ENCODE measurements around the gene CYS1. TPM values are rescaled to one million over a fixed set of nuclear protein-coding genes. Genes with fewer than 3 reads are reported as not detected.

Gene CYS1
- total and polyA plus RNA-seq, 2 of the 13 experiments (the other 11 are each of a cell fraction or from before 2014, with no cell fraction given): 0.04 TPM; not detected in 1

DNA sequence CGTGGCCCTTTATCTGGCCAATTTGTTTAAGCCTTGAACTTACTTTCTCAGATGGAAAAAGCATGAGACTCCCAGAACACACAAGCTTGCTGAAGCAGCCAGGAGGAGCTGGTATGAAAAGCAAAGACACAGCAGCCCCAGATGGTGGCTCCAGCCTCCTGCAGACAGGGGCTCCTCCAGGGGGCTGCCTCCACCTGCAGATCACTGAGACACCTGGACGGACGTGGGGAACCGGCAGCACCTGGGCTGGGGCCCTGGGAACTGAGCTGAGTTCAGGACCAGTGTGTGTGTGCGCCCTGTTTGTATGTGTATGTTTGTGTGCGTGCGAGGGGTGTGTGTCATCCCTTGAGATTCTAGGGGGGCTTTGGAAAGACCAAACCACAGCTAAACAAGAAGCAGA, 8.6 kb downstream of the CYS1 start:
- Histone ChIP-seq H3K36me3 (replicated peaks in 1 of 2; ENCODE audit: control insufficient read depth in 1 of 2, insufficient read depth in 2 of 2, low read length in 2 of 2) (no peaks in the 10 kb centered on the region), H2AFZ (ENCODE audit: low read length) (no peak overlapping the region), H3K27me3 (ENCODE audit: control insufficient read depth in 1 of 2, insufficient read depth in 2 of 2, low read length in 2 of 2) (peaks cover 8 to 44% of the 10 kb centered on the region in 2 experiments; a peak in 4 of 5 replicates), H3K79me2 (ENCODE audit: insufficient read depth, low read length) (no peaks in the 10 kb centered on the region), H3K4me2 (ENCODE audit: low read depth, low read length) (no peak overlapping the region), H3K4me3 (replicated peaks in 1 of 3; ENCODE audit: insufficient read depth in 1 of 3, low read depth in 2 of 3, low read length in 3 of 3) (no peak overlapping the region), H3K9ac (ENCODE audit: insufficient read depth, low read depth, low read length) (no peak overlapping the region), H4K20me1 (ENCODE audit: insufficient read depth, low read length) (no peaks in the 10 kb centered on the region), H3K9me3 (ENCODE audit: low read length) (no peaks in the 10 kb centered on the region), H3K27ac (ENCODE audit: extremely low read length, insufficient read depth, low read length) (no peak overlapping the region), H3K4me1 (ENCODE audit: insufficient read depth, low read length) (peaks cover 12% of the 10 kb centered on the region)
- FAIRE-seq: no peak
- TF ChIP-seq, protein P1, sequence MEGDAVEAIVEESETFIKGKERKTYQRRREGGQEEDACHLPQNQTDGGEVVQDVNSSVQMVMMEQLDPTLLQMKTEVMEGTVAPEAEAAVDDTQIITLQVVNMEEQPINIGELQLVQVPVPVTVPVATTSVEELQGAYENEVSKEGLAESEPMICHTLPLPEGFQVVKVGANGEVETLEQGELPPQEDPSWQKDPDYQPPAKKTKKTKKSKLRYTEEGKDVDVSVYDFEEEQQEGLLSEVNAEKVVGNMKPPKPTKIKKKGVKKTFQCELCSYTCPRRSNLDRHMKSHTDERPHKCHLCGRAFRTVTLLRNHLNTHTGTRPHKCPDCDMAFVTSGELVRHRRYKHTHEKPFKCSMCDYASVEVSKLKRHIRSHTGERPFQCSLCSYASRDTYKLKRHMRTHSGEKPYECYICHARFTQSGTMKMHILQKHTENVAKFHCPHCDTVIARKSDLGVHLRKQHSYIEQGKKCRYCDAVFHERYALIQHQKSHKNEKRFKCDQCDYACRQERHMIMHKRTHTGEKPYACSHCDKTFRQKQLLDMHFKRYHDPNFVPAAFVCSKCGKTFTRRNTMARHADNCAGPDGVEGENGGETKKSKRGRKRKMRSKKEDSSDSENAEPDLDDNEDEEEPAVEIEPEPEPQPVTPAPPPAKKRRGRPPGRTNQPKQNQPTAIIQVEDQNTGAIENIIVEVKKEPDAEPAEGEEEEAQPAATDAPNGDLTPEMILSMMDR (CRISPR knock-in tag; IDR thresholded peaks at IDR 0.05): peak; percentile 21; the same call in 1 of the 2 replicates
- TF ChIP-seq NRL (CRISPR knock-in tag; IDR thresholded peaks at IDR 0.05; ENCODE audit: borderline replicate concordance): no peak
- intact Hi-C loops (cut with micrococcal nuclease; ENCODE audit: unreplicated experiment): no loop called here
- DNase-seq (ENCODE audit: low spot score): no peak
- 56% methylated on average over 7 of the region's 7 CpGs for WGBS (ENCODE audit: low lambda C conversion rate)
- no TSS peak for BruUV-seq (replicated peaks)
- POLR2A ChIA-PET: interaction anchor here (1.0 to 1.7 kb wide), 2 partner anchors 364 to 378 kb away, joined by 3 to 8 read pairs; no protein-coding TSS in a partner anchor
- ATAC-seq: no peak
- in situ Hi-C loops (cut with HindIII; ENCODE audit: extremely low pct_ligation_motif_present, low pct_unique_long_range_greater_than_20kb): loop anchor here (5.0 kb wide), 1 partner anchor 366 kb away; no protein-coding TSS in a partner anchor
- CTCF ChIA-PET (ENCODE audit: low intra/inter-chr PET ratio, low total read pairs): interaction anchor here (2.0 to 2.3 kb wide), 2 partner anchors 25 to 363 kb away, joined by 32 read pairs; no protein-coding TSS in a partner anchor

DNA sequence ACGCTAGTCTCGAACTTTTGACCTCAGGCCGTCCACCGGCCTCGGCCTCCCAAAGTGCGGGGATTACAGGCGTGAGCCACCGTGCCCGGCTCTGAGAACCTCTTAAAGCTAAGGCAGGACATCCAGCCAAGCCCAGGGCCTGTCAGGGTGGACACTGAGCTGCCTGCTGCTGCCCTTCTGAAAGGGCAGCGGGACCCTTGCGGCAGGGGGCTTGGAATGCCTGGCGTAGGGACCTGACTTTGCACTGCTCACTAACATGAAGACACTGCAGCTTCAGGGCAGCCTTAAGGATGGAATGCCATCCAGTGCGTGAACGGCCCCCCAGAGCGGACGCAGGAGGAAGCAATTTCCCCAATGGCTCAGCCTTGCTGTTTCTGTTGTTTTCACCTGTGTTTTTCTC, 9.0 kb downstream of the CYS1 start:
- ATAC-seq (no peak), DNase-seq (ENCODE audit: low spot score) (no peak)
- no peaks in the 10 kb centered on the region for H4K20me1 ChIP-seq (ENCODE audit: insufficient read depth, low read length)

More for the DNA sequence above, 9.0 kb downstream of the CYS1 start:
- no peak overlapping the region for H3K4me3 ChIP-seq (replicated peaks in 1 of 3; ENCODE audit: insufficient read depth in 1 of 3, low read depth in 2 of 3, low read length in 3 of 3)
- no peaks in the 10 kb centered on the region for H3K79me2 ChIP-seq (ENCODE audit: insufficient read depth, low read length)
- in situ Hi-C loops (cut with HindIII; ENCODE audit: extremely low pct_ligation_motif_present, low pct_unique_long_range_greater_than_20kb) (loop anchor here (5.0 kb wide), 1 partner anchor 366 kb away; no protein-coding TSS in a partner anchor), intact Hi-C loops (cut with micrococcal nuclease; ENCODE audit: unreplicated experiment) (no loop called here)
- H3K4me1 ChIP-seq (ENCODE audit: insufficient read depth, low read length): peaks cover 12% of the 10 kb centered on the region
- TF ChIP-seq, protein P2, sequence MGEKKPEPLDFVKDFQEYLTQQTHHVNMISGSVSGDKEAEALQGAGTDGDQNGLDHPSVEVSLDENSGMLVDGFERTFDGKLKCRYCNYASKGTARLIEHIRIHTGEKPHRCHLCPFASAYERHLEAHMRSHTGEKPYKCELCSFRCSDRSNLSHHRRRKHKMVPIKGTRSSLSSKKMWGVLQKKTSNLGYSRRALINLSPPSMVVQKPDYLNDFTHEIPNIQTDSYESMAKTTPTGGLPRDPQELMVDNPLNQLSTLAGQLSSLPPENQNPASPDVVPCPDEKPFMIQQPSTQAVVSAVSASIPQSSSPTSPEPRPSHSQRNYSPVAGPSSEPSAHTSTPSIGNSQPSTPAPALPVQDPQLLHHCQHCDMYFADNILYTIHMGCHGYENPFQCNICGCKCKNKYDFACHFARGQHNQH (CRISPR knock-in tag; IDR thresholded peaks at IDR 0.05): no peak
- TF ChIP-seq ZNF816 (CRISPR knock-in tag; IDR thresholded peaks at IDR 0.05; ENCODE audit: borderline replicate concordance) (no peak), HNF4G (IDR thresholded peaks at IDR 0.05; ENCODE audit: borderline replicate concordance, low read depth, low read length) (no peak), HNF4G (CRISPR knock-in tag; IDR thresholded peaks at IDR 0.05; ENCODE audit: borderline replicate concordance, low read depth) (no peak), NRL (CRISPR knock-in tag; IDR thresholded peaks at IDR 0.05; ENCODE audit: borderline replicate concordance) (no peak), HMGA1 (CRISPR knock-in tag; conservative IDR thresholded peaks at IDR 0.05) (no peak)
- TF ChIP-seq, protein P3, sequence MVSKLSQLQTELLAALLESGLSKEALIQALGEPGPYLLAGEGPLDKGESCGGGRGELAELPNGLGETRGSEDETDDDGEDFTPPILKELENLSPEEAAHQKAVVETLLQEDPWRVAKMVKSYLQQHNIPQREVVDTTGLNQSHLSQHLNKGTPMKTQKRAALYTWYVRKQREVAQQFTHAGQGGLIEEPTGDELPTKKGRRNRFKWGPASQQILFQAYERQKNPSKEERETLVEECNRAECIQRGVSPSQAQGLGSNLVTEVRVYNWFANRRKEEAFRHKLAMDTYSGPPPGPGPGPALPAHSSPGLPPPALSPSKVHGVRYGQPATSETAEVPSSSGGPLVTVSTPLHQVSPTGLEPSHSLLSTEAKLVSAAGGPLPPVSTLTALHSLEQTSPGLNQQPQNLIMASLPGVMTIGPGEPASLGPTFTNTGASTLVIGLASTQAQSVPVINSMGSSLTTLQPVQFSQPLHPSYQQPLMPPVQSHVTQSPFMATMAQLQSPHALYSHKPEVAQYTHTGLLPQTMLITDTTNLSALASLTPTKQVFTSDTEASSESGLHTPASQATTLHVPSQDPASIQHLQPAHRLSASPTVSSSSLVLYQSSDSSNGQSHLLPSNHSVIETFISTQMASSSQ (IDR thresholded peaks at IDR 0.05; ENCODE audit: low read depth): no peak
- TF ChIP-seq, protein P3 (CRISPR knock-in tag; IDR thresholded peaks at IDR 0.05; ENCODE audit: borderline replicate concordance): no peak
- no peaks in the 10 kb centered on the region for H3K36me3 ChIP-seq (replicated peaks in 1 of 2; ENCODE audit: control insufficient read depth in 1 of 2, insufficient read depth in 2 of 2, low read length in 2 of 2)
- no peak overlapping the region for H2AFZ ChIP-seq (ENCODE audit: low read length)
- no peak overlapping the region for H3K9ac ChIP-seq (ENCODE audit: insufficient read depth, low read depth, low read length)
- H3K27me3 ChIP-seq (ENCODE audit: control insufficient read depth in 1 of 2, insufficient read depth in 2 of 2, low read length in 2 of 2): peaks cover 8 to 40% of the 10 kb centered on the region in 2 experiments; a peak in 4 of 5 replicates
- ChIA-PET POLR2A (interaction anchor here (1.7 kb wide), 1 partner anchor 364 kb away, joined by 8 read pairs; no protein-coding TSS in a partner anchor), CTCF (ENCODE audit: low intra/inter-chr PET ratio, low total read pairs) (no interaction called here)
- no peak for FAIRE-seq
- H3K4me2 ChIP-seq (ENCODE audit: low read depth, low read length): no peak overlapping the region
- 52% methylated on average over 13 of the region's 16 CpGs for WGBS (ENCODE audit: low lambda C conversion rate)
- BruUV-seq (replicated peaks): no TSS peak
- H3K27ac ChIP-seq (ENCODE audit: extremely low read length, insufficient read depth, low read length): no peak overlapping the region
- no peaks in the 10 kb centered on the region for H3K9me3 ChIP-seq (ENCODE audit: low read length)

Measured in HepG2 (cell line).